Astrocyte (in vitro differentiated cells and primary cell): ENCODE data around the gene FAM83C. TPM values are rescaled to one million over a fixed set of nuclear protein-coding genes. Genes with fewer than 3 reads are reported as not detected.

ENCODE experiments used
- DNase-seq: peaks from one replicate; pipeline ENCODE4 v3.0.0-alpha.2; 2010; ENCODE audit warnings: low read depth
- FAIRE-seq: peaks from 2 replicates; lab custom pipeline; 2011; peaks lifted over from hg19 to GRCh38; lab: Jason Lieb, UNC
- H2AFZ ChIP-seq: 2 replicates; pipeline ENCODE4 v1.6.0; 2012; ENCODE audit warnings: low read depth, low read length, inconsistent platforms
- H3K27ac ChIP-seq: 2 replicates; pipeline ENCODE4 v1.5.1; 2011; ENCODE audit warnings: low read depth, low read length, inconsistent platforms
- H3K27me3 ChIP-seq: 2 replicates; pipeline ENCODE4 v1.6.0; 2011; ENCODE audit warnings: low read length, inconsistent platforms; ENCODE audit not compliant: insufficient read depth
- H3K36me3 ChIP-seq: 2 replicates; pipeline ENCODE4 v1.5.1; 2011; ENCODE audit warnings: low read length, inconsistent platforms; ENCODE audit not compliant: insufficient read depth
- H3K4me1 ChIP-seq: 2 replicates; pipeline ENCODE4 v1.5.1; 2011; ENCODE audit warnings: low read length, inconsistent platforms; ENCODE audit not compliant: insufficient read depth
- H3K4me2 ChIP-seq: 2 replicates; pipeline ENCODE4 v1.6.0; 2012; ENCODE audit warnings: low read length, inconsistent platforms
- H3K4me3 ChIP-seq: 2 replicates; pipeline ENCODE4 v1.5.1; 2011; ENCODE audit warnings: low read depth, mild to moderate bottlenecking, low read length, inconsistent platforms; ENCODE audit not compliant: insufficient read depth
- H3K79me2 ChIP-seq: 2 replicates; pipeline ENCODE4 v1.6.0; 2012; ENCODE audit warnings: mild to moderate bottlenecking, low read length, inconsistent platforms; ENCODE audit not compliant: insufficient read depth
- H3K9ac ChIP-seq: 2 replicates; pipeline ENCODE4 v1.6.0; 2012; ENCODE audit warnings: mild to moderate bottlenecking, low read length, inconsistent platforms
- H3K9me3 ChIP-seq: 2 replicates; pipeline ENCODE4 v1.5.1; 2012; ENCODE audit warnings: low read depth, mild to moderate bottlenecking, low read length, inconsistent platforms; ENCODE audit not compliant: insufficient read depth
- H4K20me1 ChIP-seq: 2 replicates; pipeline ENCODE4 v1.6.0; 2012; ENCODE audit warnings: low read length, inconsistent platforms; ENCODE audit not compliant: insufficient read depth
- H3K27ac Mint-ChIP-seq: one replicate; pipeline ENCODE4 v1.8.0; 2021; ENCODE audit warnings: mild to moderate bottlenecking, mixed read lengths; ENCODE audit not compliant: unreplicated experiment
- H3K27me3 Mint-ChIP-seq: one replicate; pipeline ENCODE4 v1.8.0; 2021; ENCODE audit warnings: low read depth, mixed read lengths; ENCODE audit not compliant: unreplicated experiment
- H3K36me3 Mint-ChIP-seq: one replicate; pipeline ENCODE4 v1.8.0; 2021; ENCODE audit warnings: low read depth, mixed read lengths; ENCODE audit not compliant: unreplicated experiment
- H3K4me1 Mint-ChIP-seq: one replicate; pipeline ENCODE4 v1.8.0; 2021; ENCODE audit warnings: low read depth, mixed read lengths; ENCODE audit not compliant: unreplicated experiment
- H3K4me3 Mint-ChIP-seq: one replicate; pipeline ENCODE4 v1.8.0; 2021; ENCODE audit warnings: mild to moderate bottlenecking, moderate library complexity, mixed read lengths; ENCODE audit not compliant: unreplicated experiment
- H3K9me3 Mint-ChIP-seq: one replicate; pipeline ENCODE4 v1.8.0; 2021; ENCODE audit warnings: mild to moderate bottlenecking, mixed read lengths; ENCODE audit not compliant: unreplicated experiment
- CTCF ChIP-seq: IDR thresholded peaks from 2 replicates; pipeline ENCODE4 v1.5.1; 2011; ENCODE audit warnings: low read depth, mild to moderate bottlenecking, inconsistent platforms, low read length, moderate library complexity; ENCODE audit not compliant: insufficient read depth
- EZH2 ChIP-seq: IDR thresholded peaks from 2 replicates; pipeline ENCODE4 v1.6.1; 2012; ENCODE audit warnings: mild to moderate bottlenecking, low read length, inconsistent platforms; ENCODE audit not compliant: insufficient read depth
- total RNA-seq: library from RNA; stranded (reverse); gene quantifications from 2 replicates; pipeline ENCODE4 v1.2.1, GENCODE V29; 2021

The FAM83C gene
- total RNA-seq, 1 donor from 2014 or later, result not detected

DNA sequence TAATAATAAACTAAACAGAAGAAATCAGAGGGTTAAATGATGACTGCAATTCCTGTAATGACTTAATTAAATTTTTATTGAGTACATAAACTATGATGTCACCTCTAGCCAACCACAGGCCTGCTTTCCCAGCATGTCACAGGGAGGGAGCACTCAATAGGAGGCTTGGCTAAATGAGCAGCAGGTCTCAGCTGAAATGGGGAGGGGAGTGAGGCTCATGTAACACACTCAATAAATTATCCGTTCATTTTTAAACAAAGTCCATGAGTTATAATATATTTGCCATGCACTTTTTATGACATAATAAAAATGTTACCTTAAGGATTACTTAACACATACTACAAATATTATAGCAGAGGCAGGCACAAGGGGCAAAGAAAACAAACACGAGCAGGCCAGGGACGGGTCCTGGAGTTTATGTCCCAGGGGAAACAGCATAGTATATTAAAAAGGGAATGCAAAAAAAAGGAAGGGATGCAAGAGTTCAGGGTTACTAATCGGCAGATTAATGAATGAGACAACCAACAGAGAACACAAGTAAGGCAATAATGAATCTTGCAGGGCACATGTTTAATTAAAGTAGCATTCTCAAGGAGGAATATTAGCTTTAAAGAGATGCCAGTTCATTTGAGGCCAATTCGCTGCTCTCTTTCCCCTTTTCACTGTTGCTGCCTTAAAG is 27.1 kb upstream of the FAM83C start:
- no peak for FAIRE-seq
- peak overlapping the region; percentile 40 for H3K4me3 Mint-ChIP-seq
- Histone ChIP-seq H3K36me3 (no peaks in the 10 kb centered on the region), H3K4me1 (peaks cover 67% of the 10 kb centered on the region), H3K79me2 (peaks cover 5% of the 10 kb centered on the region), H2AFZ (no peak overlapping the region), H3K27me3 (no peaks in the 10 kb centered on the region), H3K4me2 (peak overlapping the region; percentile 75), H3K9ac (peak overlapping the region; percentile 80), H3K27ac (peak overlapping the region; percentile 97), H3K4me3 (no peak overlapping the region), H4K20me1 (no peaks in the 10 kb centered on the region), H3K9me3 (no peaks in the 10 kb centered on the region)
- TF ChIP-seq EZH2 (no peak), CTCF (no peak)
- peak; percentile 83 for DNase-seq
- peaks cover 63% of the 10 kb centered on the region for H3K4me1 Mint-ChIP-seq
- H3K27ac Mint-ChIP-seq, result peak overlapping the region; percentile 96
- no peaks in the 10 kb centered on the region for H3K27me3 Mint-ChIP-seq
- H3K9me3 Mint-ChIP-seq, result no peaks in the 10 kb centered on the region
- H3K36me3 Mint-ChIP-seq, result peaks cover 4% of the 10 kb centered on the region

DNA sequence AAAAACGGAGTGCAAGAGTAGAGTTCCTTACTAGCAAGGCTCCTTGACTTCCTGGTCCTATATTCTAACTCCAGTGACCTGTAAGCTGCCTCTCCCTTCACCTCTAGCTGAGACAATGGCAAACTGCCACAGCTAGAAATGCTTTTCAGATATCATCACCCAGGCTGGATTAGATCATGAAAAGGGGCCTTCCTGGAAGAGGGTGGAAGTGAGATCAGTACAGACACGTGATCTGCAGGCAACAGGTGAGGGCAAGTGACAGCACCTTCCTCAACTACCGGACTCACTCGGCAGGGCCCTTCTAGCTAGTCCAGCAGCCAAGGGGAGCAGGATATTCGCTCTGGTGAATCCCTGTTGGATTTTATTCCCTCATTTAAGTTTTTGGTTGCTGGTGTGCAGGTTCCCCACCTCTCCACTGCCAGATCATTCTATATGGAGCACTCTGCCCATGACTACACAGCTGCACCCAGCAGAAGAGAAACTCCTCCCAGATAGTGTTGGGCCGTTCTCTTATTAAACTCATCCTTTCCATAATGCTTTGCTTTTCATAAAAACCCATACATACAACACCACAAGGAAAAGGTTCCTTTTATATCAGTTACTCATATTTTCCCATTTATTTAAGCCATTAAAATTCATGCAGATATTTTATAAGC is 26.4 kb upstream of the FAM83C start:
- H4K20me1 ChIP-seq, result no peaks in the 10 kb centered on the region
- peak; percentile 91 for DNase-seq
- Mint-ChIP-seq H3K36me3 (peaks cover 5% of the 10 kb centered on the region), H3K27me3 (no peaks in the 10 kb centered on the region), H3K27ac (peak overlapping the region; percentile 96), H3K4me1 (peaks cover 66% of the 10 kb centered on the region), H3K9me3 (no peaks in the 10 kb centered on the region), H3K4me3 (peak overlapping the region; percentile 29)
- peak overlapping the region; percentile 75 for H3K4me2 ChIP-seq
- H3K4me3 ChIP-seq, result no peak overlapping the region
- H3K79me2 ChIP-seq, result peaks cover 5% of the 10 kb centered on the region
- H3K4me1 ChIP-seq, result peaks cover 69% of the 10 kb centered on the region
- H2AFZ ChIP-seq, result no peak overlapping the region
- H3K36me3 ChIP-seq, result no peaks in the 10 kb centered on the region
- TF ChIP-seq CTCF (no peak), EZH2 (no peak)
- H3K27me3 ChIP-seq, result no peaks in the 10 kb centered on the region
- H3K27ac ChIP-seq, result peak overlapping the region; percentile 97
- FAIRE-seq, result no peak
- peak overlapping the region; percentile 80 for H3K9ac ChIP-seq
- no peaks in the 10 kb centered on the region for H3K9me3 ChIP-seq
